Left lung (tissue), 10 donors: ENCODE data around the gene KRTAP4-3. TPM values are rescaled to one million over a fixed set of nuclear protein-coding genes. Genes with fewer than 3 reads are reported as not detected.

Experiments
- ATAC-seq: fragments of 200-7000 bp; cut with Tn5 transposase; one replicate; pipeline ENCODE4 v1.9.1; 2020; ENCODE audit warnings: moderate library complexity
- DNase-seq, 4 donors: peaks; one replicate each; pipeline ENCODE4 v3.0.0-alpha.2; 2013 to 2020
- H3K27ac ChIP-seq, 2 donors: fragments of 200-600 bp; sonication (generic) in 1 of 2; one replicate each; pipeline versions ENCODE4 v1.5.0 to v1.8.0; 2020 to 2021
- H3K27me3 ChIP-seq, 2 donors: fragments of 200-600 bp; sonication (generic) in 1 of 2; one replicate each; pipeline versions ENCODE4 v1.5.0 to v1.8.0; 2020 to 2021
- H3K36me3 ChIP-seq, 2 donors: fragments of 200-600 bp; sonication (generic) in 1 of 2; one replicate each; pipeline versions ENCODE4 v1.5.0 to v1.8.0; 2020 to 2021
- H3K4me1 ChIP-seq, 2 donors: fragments of 200-600 bp; one replicate each; pipeline ENCODE4 v1.8.0; 2021
- H3K4me3 ChIP-seq, 2 donors: fragments of 200-600 bp; sonication (generic) in 1 of 2; one replicate each; pipeline versions ENCODE4 v1.5.0 to v1.8.0; 2020 to 2021; ENCODE audit warnings: mild to moderate bottlenecking in 1 of 2
- H3K9me3 ChIP-seq, 2 donors: fragments of 200-600 bp; sonication (generic) in 1 of 2; one replicate each; pipeline versions ENCODE4 v1.5.0 to v1.8.0; 2020 to 2021
- CTCF ChIP-seq, 2 donors: fragments of 200-600 bp; sonication (generic) in 1 of 2; IDR thresholded peaks; one replicate each; pipeline versions ENCODE4 v1.5.0 to v1.8.0; 2021; ENCODE audit warnings: antibody characterized with exemption in 2 of 2
- intact Hi-C, 2 donors: fragments of 100-400 bp; cut with DNase I; formaldehyde crosslinking; loops; one replicate each; pipeline versions ENCODE4 v1.11.2 to v1.14.2; 2022
- polyA plus RNA-seq, 6 donors: library from polyadenylated mRNA; unstranded; fragments of 120-200 nt; gene quantifications; one replicate each; pipeline ENCODE4 v1.2.1, GENCODE V29; 2013; ENCODE audit not compliant: insufficient read length in 6 of 6
- total RNA-seq, 2 donors: library from RNA; stranded (reverse); fragmentation: NEBNext Ultra II Directional; extraction: Animal tissue kit (Norgen Biotek cat#: 25700); gene quantifications; one replicate each; pipeline ENCODE4 v1.2.1, GENCODE V29; 2021
- donor health status: DM: no; HTN: yes; CAD: no.
- donor health status: DM: no; HTN: no; CAD: no.

Gene KRTAP4-3
- total and polyA plus RNA-seq, 8 donors, result not detected

GRCh38 chr17:41178843-41179616, 11.0 kb upstream of the KRTAP4-3 start:
- Histone ChIP-seq H3K36me3 (no peaks in the 10 kb centered on the region), H3K27ac (no peak overlapping the region), H3K4me3 (no peak overlapping the region), H3K9me3 (no peaks in the 10 kb centered on the region), H3K4me1 (no peaks in the 10 kb centered on the region), H3K27me3 (no peaks in the 10 kb centered on the region)
- TF ChIP-seq CTCF (IDR thresholded peaks at IDR 0.05), result no peak
- DNase-seq (no peak), ATAC-seq (no peak)
- intact Hi-C loops, result no loop called here

- ATAC-seq (no peak), DNase-seq (no peak)
- Histone ChIP-seq H3K36me3 (no peaks in the 10 kb centered on the region), H3K9me3 (no peaks in the 10 kb centered on the region), H3K27me3 (no peaks in the 10 kb centered on the region), H3K27ac (no peak overlapping the region), H3K4me3 (no peak overlapping the region), H3K4me1 (no peaks in the 10 kb centered on the region)
- TF ChIP-seq CTCF (IDR thresholded peaks at IDR 0.05), result no peak
- intact Hi-C loops, result no loop called here
These were observed 10.3 kb upstream of the KRTAP4-3 start for GRCh38 chr17:41178341-41178740.

GRCh38 chr17:41177727-41178271, 9.8 kb upstream of the KRTAP4-3 start, which contains the start of gene KRTAP4-2:
Gene KRTAP4-2, minus strand, starts transcription at chr17:41178221. Its CDS starts 57 bp downstream, at chr17:41178164.
- no peaks in the 10 kb centered on the region for H3K36me3 ChIP-seq
- no peak for TF ChIP-seq CTCF (IDR thresholded peaks at IDR 0.05)
- no peaks in the 10 kb centered on the region for H3K27me3 ChIP-seq
- peak in 1 of 4 donors; percentile 71 for DNase-seq
- no peak within 1 kb of the TSS for H3K4me3 ChIP-seq
- intact Hi-C loops, result no loop called here
- no peaks in the 10 kb centered on the region for H3K4me1 ChIP-seq
- no peak within 1 kb of the TSS for H3K27ac ChIP-seq
- no peak for ATAC-seq
- no peaks in the 10 kb centered on the region for H3K9me3 ChIP-seq

- H3K27me3 ChIP-seq, result no peaks in the 10 kb centered on the region
- no peak for TF ChIP-seq CTCF (IDR thresholded peaks at IDR 0.05)
- H3K27ac ChIP-seq, result no peak overlapping the region
- ATAC-seq (no peak), DNase-seq (no peak)
- H3K9me3 ChIP-seq, result no peaks in the 10 kb centered on the region
- intact Hi-C loops, result no loop called here
- H3K4me1 ChIP-seq, result no peaks in the 10 kb centered on the region
- H3K36me3 ChIP-seq, result no peaks in the 10 kb centered on the region
- H3K4me3 ChIP-seq, result no peak overlapping the region
These were observed 8.8 kb upstream of the KRTAP4-3 start for GRCh38 chr17:41176744-41177387.

GRCh38 chr17:41171886-41172285, 3.9 kb upstream of the KRTAP4-3 start:
- TF ChIP-seq CTCF (IDR thresholded peaks at IDR 0.05), result no peak
- Histone ChIP-seq H3K4me3 (no peak overlapping the region), H3K36me3 (no peaks in the 10 kb centered on the region), H3K4me1 (no peaks in the 10 kb centered on the region), H3K27ac (no peak overlapping the region), H3K9me3 (no peaks in the 10 kb centered on the region), H3K27me3 (no peaks in the 10 kb centered on the region)
- intact Hi-C loops, result no loop called here
- no peak for ATAC-seq
- no peak for DNase-seq
